ENCODE results near the gene PRKG1. TPM values are rescaled to one million over a fixed set of nuclear protein-coding genes. Genes with fewer than 3 reads are reported as not detected.

Gene PRKG1
- total RNA-seq, 1 donor from 2014 or later, result 4.6 TPM

- Mint-ChIP-seq H3K27ac (no peak overlapping the region), H3K9me3 (ENCODE audit: low read depth) (no peaks in the 10 kb centered on the region), H3K36me3 (ENCODE audit: insufficient read depth) (no peaks in the 10 kb centered on the region), H3K27me3 (no peaks in the 10 kb centered on the region), H3K4me3 (ENCODE audit: low read depth) (no peak overlapping the region), H3K4me1 (ENCODE audit: low read depth) (no peaks in the 10 kb centered on the region)
- DNase-seq (ENCODE audit: low spot score, unreplicated experiment), result no peak
- TF ChIP-seq, protein P1, sequence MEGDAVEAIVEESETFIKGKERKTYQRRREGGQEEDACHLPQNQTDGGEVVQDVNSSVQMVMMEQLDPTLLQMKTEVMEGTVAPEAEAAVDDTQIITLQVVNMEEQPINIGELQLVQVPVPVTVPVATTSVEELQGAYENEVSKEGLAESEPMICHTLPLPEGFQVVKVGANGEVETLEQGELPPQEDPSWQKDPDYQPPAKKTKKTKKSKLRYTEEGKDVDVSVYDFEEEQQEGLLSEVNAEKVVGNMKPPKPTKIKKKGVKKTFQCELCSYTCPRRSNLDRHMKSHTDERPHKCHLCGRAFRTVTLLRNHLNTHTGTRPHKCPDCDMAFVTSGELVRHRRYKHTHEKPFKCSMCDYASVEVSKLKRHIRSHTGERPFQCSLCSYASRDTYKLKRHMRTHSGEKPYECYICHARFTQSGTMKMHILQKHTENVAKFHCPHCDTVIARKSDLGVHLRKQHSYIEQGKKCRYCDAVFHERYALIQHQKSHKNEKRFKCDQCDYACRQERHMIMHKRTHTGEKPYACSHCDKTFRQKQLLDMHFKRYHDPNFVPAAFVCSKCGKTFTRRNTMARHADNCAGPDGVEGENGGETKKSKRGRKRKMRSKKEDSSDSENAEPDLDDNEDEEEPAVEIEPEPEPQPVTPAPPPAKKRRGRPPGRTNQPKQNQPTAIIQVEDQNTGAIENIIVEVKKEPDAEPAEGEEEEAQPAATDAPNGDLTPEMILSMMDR (IDR thresholded peaks at IDR 0.05; ENCODE audit: unreplicated experiment), result no peak
Measured at GRCh38 chr10:51178634-51179033, 104.3 kb downstream of the PRKG1 start.

- no peak for DNase-seq (ENCODE audit: low spot score, unreplicated experiment)
- no peaks in the 10 kb centered on the region for H3K4me1 Mint-ChIP-seq (ENCODE audit: low read depth)
- H3K4me3 Mint-ChIP-seq (ENCODE audit: low read depth), result no peak overlapping the region
- no peaks in the 10 kb centered on the region for H3K27me3 Mint-ChIP-seq
- H3K27ac Mint-ChIP-seq, result no peak overlapping the region
- TF ChIP-seq, protein P1 (IDR thresholded peaks at IDR 0.05; ENCODE audit: unreplicated experiment), result no peak
- no peaks in the 10 kb centered on the region for H3K36me3 Mint-ChIP-seq (ENCODE audit: insufficient read depth)
- H3K9me3 Mint-ChIP-seq (ENCODE audit: low read depth), result no peaks in the 10 kb centered on the region
Measured at GRCh38 chr10:51180141-51180540, 105.9 kb downstream of the PRKG1 start.

GRCh38 chr10:51183783-51184182 is 109.5 kb downstream of the PRKG1 start:
- Mint-ChIP-seq H3K36me3 (ENCODE audit: insufficient read depth) (no peaks in the 10 kb centered on the region), H3K4me3 (ENCODE audit: low read depth) (no peak overlapping the region), H3K27me3 (no peaks in the 10 kb centered on the region), H3K27ac (no peak overlapping the region), H3K4me1 (ENCODE audit: low read depth) (no peaks in the 10 kb centered on the region), H3K9me3 (ENCODE audit: low read depth) (no peaks in the 10 kb centered on the region)
- TF ChIP-seq, protein P1 (IDR thresholded peaks at IDR 0.05; ENCODE audit: unreplicated experiment), result no peak
- DNase-seq (ENCODE audit: low spot score, unreplicated experiment), result no peak

DNA sequence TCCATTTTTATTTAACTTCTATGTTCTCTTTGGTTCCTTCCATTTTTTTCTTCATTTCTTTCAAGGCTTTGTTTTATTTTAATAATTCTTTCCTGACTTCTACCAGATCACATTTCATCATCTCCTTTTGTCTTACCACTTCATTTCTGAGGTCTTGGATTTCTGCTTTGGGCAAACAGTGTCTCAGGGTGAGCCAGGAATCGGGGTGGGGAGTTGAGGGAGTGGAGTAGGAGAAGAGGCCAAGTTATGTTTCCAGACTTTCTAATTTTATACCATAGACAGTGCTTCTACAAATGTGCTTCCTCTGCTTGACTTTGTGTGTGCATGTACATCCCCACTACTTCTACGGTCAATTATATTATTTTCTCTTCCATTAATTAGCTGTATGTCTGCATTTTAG is 112.1 kb downstream of the PRKG1 start:
- no peaks in the 10 kb centered on the region for H3K27me3 Mint-ChIP-seq
- no peaks in the 10 kb centered on the region for H3K9me3 Mint-ChIP-seq (ENCODE audit: low read depth)
- H3K36me3 Mint-ChIP-seq (ENCODE audit: insufficient read depth), result no peaks in the 10 kb centered on the region
- no peak overlapping the region for H3K4me3 Mint-ChIP-seq (ENCODE audit: low read depth)
- DNase-seq (ENCODE audit: low spot score, unreplicated experiment), result no peak
- no peaks in the 10 kb centered on the region for H3K4me1 Mint-ChIP-seq (ENCODE audit: low read depth)
- H3K27ac Mint-ChIP-seq, result no peak overlapping the region
- TF ChIP-seq, protein P1 (IDR thresholded peaks at IDR 0.05; ENCODE audit: unreplicated experiment), result no peak

- Mint-ChIP-seq H3K27ac (no peak overlapping the region), H3K27me3 (no peaks in the 10 kb centered on the region), H3K36me3 (ENCODE audit: insufficient read depth) (no peaks in the 10 kb centered on the region), H3K4me3 (ENCODE audit: low read depth) (no peak overlapping the region), H3K9me3 (ENCODE audit: low read depth) (no peaks in the 10 kb centered on the region), H3K4me1 (ENCODE audit: low read depth) (no peaks in the 10 kb centered on the region)
- DNase-seq (ENCODE audit: low spot score, unreplicated experiment), result no peak
- TF ChIP-seq, protein P1 (IDR thresholded peaks at IDR 0.05; ENCODE audit: unreplicated experiment), result no peak
Measured at GRCh38 chr10:51188008-51188407, 113.7 kb downstream of the PRKG1 start.

Data from progenitor cell of endocrine pancreas (in vitro differentiated cells).